GM19455 (cell line): ENCODE measurements around the gene PRAME.
"Not testable (repeated sequence)": the region's sequence is repeated elsewhere in the genome, so short reads cannot be mapped to it uniquely, and the experiment has no call there.

Experiments used
- ATAC-seq: cut with Tn5 transposase; IDR thresholded peaks from one replicate; pipeline ENCODE4 v1.9.1; 2021; ENCODE audit not compliant: unreplicated experiment

PRAME gene

GRCh38 chr22:22553141-22553540 is 5.9 kb downstream of the PRAME start:
- ATAC-seq = no peak

DNA sequence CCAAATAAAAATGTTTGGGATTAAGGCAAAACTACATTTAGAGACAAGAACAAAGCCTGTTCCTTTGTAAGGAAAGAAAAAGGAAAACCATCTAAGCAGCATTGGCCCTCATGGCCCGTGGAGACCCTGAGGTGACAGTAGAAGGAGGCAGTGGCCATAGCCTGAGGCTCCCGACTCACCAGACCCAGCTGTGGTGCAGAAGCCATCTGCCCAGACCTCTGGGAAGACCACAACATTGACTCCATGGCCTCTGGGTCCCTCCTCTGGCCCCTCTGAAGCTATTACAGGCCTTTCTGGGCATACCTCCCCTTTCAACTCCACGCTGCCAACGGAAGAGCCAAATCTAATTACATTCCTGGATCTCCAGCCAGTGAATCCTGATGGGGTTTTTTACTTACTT is 6.4 kb downstream of the PRAME start:
- no peak for ATAC-seq

GRCh38 chr22:22550789-22551434 is 8.2 kb downstream of the PRAME start:
- ATAC-seq = no peak

GRCh38 chr22:22548910-22549309 is 10.2 kb downstream of the PRAME start:
- ATAC-seq = no peak

GRCh38 chr22:22548317-22548716 is 10.7 kb downstream of the PRAME start:
- no peak for ATAC-seq

DNA sequence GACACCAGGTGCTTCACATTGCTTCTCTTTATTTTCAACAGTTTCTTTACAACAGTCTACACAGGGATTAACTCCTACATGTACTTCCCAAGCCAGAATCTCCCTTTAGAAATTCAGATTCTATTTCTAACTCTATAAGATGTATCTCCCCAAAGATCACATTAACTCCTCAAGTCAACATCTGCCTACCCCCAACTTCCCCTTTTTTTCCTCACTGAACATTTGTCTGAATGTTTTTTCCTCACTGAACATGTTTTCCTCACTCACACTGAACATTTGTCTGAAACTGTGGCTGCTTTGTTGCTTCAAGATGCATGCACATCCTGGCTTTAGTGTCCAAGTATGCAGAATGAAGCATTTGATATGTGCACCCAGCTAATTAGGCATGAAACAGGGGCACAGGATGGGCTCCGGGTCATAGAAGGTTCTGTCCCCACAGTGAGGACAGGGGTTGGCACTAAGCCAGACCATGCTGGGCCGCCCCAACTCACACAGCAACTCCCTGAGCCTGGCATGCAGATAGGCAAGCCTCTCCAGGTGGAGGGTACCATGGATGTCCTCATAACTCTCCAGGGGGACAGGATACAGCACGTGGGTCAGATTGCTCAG is 11.3 kb downstream of the PRAME start:
- no peak for ATAC-seq

DNA sequence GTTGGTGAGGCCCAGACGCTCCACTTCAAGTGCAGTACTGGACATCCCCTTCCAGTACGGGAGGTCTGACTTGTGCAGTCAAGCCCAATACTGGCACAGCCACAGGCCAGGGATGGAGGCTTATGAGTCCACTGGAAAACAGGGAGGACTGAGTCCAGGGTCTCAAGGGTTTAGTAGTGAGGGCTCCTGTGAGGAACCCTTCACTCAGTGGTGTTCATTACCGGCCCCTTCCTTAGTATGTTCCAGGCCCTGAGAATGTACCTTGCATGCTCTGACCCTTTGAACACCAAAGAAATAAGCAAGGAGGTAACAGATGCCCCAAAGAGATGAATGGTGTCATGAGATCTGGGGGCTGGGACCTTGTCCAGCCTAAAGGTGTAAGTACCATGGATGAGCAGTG is 11.8 kb downstream of the PRAME start:
- no peak for ATAC-seq

- ATAC-seq = no peak
Observed at GRCh38 chr22:22546490-22546889, 12.6 kb downstream of the PRAME start.

GRCh38 chr22:22545084-22545483 is 14.0 kb downstream of the PRAME start:
- ATAC-seq = no peak

- ATAC-seq = no peak
Observed at GRCh38 chr22:22538226-22538989, 20.7 kb downstream of the PRAME start.

- no peak for ATAC-seq
Observed at GRCh38 chr22:22536916-22537315, 22.1 kb downstream of the PRAME start.

DNA sequence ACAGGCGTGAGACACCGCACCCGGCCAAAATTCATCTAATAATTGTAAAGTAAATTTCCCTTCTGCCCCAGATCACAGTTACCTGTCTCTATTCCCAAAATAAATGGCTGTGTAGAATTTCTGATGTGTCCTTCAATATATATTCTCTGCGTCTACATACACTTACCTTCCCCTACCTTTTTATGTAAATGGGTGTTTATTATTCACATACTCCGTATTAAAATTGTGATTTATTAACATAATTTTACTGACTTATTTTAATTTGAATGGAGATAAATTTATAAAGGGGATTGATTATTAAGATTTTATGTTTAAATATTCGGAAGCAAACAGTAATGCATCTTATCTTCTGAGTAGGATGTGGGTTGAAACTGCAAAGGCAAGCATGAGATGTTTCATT is 22.6 kb downstream of the PRAME start:
- ATAC-seq = no peak

DNA sequence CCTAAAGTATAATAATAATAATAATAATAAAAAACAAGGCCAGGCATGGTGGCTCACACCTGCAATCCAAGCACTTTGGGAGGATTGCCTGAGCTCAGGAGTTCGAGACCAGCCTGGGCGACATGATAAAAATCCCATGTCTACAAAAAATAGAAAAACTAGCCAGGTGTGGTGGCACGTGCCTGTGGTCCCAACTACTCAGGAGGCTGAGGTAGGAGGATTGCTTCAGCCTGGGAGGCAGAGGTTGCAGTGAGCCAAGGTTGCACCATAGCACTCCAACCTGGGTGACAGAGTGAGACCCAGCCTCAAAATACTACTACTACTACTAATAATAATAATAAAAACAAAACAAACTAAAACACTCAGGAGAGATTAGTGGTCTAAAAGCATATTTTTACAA is 23.4 kb downstream of the PRAME start:
- ATAC-seq = no peak

DNA sequence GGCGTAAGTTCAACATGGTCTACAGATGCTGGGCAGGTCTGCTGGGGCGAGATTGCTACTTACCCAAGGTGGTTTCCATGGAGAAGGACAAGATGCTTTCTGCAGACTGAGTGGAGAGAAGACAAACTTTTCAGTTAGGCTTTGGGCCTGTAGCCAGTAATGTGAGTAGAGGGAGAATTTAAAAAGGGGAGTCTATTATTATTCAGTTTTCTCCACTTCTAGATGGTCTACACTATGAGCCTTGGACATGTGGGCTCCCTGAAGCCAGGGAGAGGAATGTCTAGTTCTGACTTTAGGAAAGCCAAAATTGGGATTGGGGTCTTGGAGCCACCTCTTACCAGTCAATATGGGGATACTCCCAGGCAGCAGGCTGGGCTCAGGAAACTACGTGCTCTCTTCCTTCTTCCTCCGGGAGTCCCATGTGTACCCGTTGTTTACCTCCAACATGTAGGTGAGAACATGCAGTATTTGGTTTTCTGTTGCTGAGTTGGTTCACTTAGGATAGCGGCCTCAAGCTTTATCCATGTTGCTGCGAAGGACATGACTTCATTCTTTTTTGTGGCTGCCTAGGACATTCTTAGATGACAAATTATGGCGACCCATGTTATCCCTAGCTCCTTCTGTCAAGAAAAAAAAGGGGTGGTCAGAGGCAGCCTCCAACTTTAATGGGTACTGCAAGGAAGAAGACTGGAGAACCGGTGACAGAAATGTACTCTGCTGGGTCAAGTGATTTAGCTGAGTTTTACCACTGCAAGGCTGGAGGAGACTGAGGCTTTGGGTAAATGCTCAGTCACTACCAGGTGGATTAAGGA is 24.3 kb downstream of the PRAME start:
- no peak for ATAC-seq

GRCh38 chr22:22533863-22534262 is 25.2 kb downstream of the PRAME start:
- no peak for ATAC-seq

DNA sequence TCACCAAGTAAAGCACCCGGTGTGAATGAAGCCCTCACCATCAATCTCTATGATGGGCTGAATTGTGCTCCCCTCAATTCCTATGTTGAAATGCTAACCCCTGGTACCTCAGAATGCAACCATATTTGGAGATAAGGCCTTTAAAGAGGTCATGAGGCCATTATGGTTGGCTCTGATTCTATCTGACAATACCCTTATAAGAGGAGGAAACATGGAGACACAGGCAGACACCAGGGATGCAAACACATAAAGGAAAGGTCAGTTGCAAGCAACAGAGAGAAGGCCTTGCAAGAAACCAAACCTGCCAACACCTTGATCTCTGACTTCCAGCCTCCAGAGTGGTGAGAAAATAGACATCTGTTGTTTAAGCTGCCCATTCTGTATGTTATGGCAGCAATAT is 25.6 kb downstream of the PRAME start:
- ATAC-seq = no peak

DNA sequence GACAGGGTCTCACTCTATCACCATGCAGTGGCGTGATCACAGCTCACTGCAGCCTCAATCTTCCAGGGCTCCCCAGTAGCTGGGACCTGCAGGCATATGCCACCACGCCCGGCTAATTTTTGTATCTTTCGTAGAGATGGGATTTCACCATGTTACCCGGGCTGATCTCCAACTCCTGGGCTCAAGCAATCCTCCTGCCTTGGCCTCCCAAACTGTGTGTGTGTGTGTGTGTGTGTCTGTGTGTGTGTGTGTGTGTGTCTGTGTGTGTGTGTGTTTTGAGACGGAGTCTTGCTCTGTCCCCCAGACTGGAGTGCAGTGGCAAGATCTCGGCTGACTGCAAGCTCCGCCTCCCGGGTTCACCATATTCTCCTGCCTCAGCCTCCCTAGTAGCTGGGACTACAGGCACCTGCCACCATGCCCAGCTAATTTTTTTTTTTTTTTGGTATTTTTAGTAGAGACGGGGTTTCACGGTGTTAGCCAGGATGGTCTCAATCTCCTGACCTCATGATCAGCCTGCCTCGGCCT is 26.5 kb downstream of the PRAME start:
- not testable (repeated sequence) for ATAC-seq

GRCh38 chr22:22531770-22532546 is 27.1 kb downstream of the PRAME start:
- no peak for ATAC-seq

DNA sequence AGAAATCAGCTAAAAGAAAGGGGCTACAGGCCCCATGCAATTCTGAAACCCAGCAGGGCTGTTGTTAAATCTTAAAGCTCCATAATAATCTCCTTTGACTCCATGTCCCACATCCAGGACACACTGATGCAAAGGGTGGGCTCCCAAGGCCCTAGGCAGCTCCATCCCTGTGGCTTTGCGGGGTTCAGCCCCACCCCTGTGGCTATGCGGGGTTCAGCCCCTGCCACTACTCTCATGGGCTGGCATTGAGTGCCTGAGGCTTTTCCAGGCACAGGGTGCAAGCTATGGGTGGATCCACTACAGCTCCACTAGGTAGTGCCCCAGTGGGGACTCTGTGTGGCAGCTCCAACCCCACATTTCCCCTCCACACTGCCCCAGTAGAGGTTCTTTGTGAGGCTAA is 30.3 kb downstream of the PRAME start:
- ATAC-seq = no peak

GRCh38 chr22:22527312-22527711 is 31.8 kb downstream of the PRAME start:
- ATAC-seq = no peak
